WI38 (cell line): ENCODE results near the gene ITGA11.

Experiments used
- H3K4me3 ChIP-seq: 2 replicates; pipeline ENCODE4 v1.5.1; 2011; ENCODE audit warnings: low read depth, mild to moderate bottlenecking, control low read depth, low read length
- TF ChIP-seq, protein P1 (sequence below): IDR thresholded peaks from 2 replicates; pipeline ENCODE4 v1.5.1; 2012; ENCODE audit warnings: low read depth, mild to moderate bottlenecking, control low read depth, low read length

ITGA11 gene

GRCh38 chr15:68414206-68414555 lies 17.8 kb downstream of the ITGA11 start:
- no peak overlapping the region for H3K4me3 ChIP-seq
- TF ChIP-seq, protein P1, sequence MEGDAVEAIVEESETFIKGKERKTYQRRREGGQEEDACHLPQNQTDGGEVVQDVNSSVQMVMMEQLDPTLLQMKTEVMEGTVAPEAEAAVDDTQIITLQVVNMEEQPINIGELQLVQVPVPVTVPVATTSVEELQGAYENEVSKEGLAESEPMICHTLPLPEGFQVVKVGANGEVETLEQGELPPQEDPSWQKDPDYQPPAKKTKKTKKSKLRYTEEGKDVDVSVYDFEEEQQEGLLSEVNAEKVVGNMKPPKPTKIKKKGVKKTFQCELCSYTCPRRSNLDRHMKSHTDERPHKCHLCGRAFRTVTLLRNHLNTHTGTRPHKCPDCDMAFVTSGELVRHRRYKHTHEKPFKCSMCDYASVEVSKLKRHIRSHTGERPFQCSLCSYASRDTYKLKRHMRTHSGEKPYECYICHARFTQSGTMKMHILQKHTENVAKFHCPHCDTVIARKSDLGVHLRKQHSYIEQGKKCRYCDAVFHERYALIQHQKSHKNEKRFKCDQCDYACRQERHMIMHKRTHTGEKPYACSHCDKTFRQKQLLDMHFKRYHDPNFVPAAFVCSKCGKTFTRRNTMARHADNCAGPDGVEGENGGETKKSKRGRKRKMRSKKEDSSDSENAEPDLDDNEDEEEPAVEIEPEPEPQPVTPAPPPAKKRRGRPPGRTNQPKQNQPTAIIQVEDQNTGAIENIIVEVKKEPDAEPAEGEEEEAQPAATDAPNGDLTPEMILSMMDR, result no peak

- no peak overlapping the region for H3K4me3 ChIP-seq
- TF ChIP-seq, protein P1, result no peak
Observed at GRCh38 chr15:68413363-68414205, 18.4 kb downstream of the ITGA11 start.

DNA sequence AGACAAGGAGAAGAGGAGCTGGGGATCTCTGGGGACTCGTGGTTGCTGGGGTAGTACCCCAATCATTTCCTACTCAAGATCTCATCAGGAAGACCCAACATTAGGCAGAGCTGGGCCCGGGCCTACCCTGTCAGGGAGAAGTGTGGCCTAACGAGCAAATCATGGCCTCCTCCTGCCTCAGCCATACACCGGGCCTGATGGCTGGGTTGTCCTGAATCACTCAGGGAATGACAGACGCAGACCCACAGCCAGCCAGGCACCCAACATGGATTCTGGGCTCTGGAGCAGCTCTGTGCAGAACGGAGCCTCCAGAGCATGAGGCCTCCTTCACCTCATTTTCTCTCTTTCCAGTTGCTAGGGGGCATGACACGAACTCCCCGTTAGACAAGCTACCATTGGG lies 19.7 kb downstream of the ITGA11 start:
- H3K4me3 ChIP-seq, result no peak overlapping the region
- TF ChIP-seq, protein P1, result no peak

DNA sequence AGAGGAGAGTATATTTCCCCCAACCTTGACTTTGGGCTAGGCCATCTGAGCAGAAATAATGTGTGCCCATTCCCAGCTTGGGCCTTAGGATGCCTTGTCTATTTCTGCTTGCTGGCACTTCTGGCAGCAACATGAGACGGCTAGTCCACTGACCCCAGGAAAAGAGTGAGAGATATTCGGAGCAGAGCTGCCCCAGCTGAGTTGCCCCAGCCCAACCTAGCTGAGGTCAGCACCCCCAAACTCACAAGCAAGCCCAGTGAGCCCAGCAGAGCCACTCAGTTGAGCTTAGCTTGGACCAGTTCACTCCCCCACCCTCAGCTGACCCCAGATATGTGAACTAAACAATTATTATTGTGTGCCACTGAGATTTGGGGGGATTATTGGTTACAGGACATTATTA lies 20.2 kb downstream of the ITGA11 start:
- no peak overlapping the region for H3K4me3 ChIP-seq
- TF ChIP-seq, protein P1, result no peak

DNA sequence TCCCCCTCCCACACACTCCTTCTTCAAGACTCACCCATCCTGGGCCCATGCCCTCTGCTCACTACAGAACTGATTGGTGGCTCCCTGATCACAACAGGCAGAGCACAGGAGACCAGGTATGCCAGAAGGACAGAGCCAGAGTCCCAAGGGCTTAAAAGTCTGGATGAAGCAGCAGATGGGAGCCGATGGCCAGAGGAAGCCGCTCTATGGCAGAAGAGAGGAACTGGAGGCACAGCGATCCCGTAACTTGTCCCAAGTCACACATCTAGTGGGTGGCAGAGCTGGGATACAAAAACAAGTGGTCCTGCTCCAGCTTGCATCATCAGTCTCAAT lies 20.7 kb downstream of the ITGA11 start:
- TF ChIP-seq, protein P1, result no peak
- no peak overlapping the region for H3K4me3 ChIP-seq

- H3K4me3 ChIP-seq, result no peak overlapping the region
- TF ChIP-seq, protein P1, result no peak
Observed at GRCh38 chr15:68410466-68411342, 21.3 kb downstream of the ITGA11 start.
